ENCODE data around the gene IKBKG.

GRCh38 chrX:154515090-154515965 lies 32.1 kb upstream of the IKBKG start:
- TF ChIP-seq TAF1 (IDR thresholded peaks at IDR 0.05; ENCODE audit: low read depth, low read length) (no peak), SPI1 (IDR thresholded peaks at IDR 0.05; ENCODE audit: low read depth, low read length) (peak; percentile 74), POLR2A (IDR thresholded peaks at IDR 0.05; ENCODE audit: low read depth, low read length) (no peak), POLR2AphosphoS5 (IDR thresholded peaks at IDR 0.05; ENCODE audit: low read depth, low read length) (no peak), PAX5 (IDR thresholded peaks at IDR 0.05; ENCODE audit: insufficient read depth, low read length, severe bottlenecking) (no peak), POU2F2 (IDR thresholded peaks at IDR 0.05; ENCODE audit: low read depth, low read length) (no peak)

All from GM12891 (cell line).